GM12865 (cell line): ENCODE measurements around the gene LSM7.
A peak's percentile ranks its signal among the peaks of the same experiment; 100 is the strongest.

Source experiments
- DNase-seq: peaks from one replicate; pipeline ENCODE4 v3.0.0; 2010; ENCODE audit warnings: low read depth
- H3K4me3 ChIP-seq: 2 replicates; pipeline ENCODE4 v1.5.1; 2011; ENCODE audit warnings: mild to moderate bottlenecking, low read depth, low read length, control low read depth
- CTCF ChIP-seq: IDR thresholded peaks from 2 replicates; pipeline ENCODE4 v1.5.1; 2011; ENCODE audit warnings: low read length, control low read depth, low read depth, inconsistent platforms; ENCODE audit not compliant: insufficient read depth; ENCODE audit errors: missing control alignments

Gene LSM7

DNA sequence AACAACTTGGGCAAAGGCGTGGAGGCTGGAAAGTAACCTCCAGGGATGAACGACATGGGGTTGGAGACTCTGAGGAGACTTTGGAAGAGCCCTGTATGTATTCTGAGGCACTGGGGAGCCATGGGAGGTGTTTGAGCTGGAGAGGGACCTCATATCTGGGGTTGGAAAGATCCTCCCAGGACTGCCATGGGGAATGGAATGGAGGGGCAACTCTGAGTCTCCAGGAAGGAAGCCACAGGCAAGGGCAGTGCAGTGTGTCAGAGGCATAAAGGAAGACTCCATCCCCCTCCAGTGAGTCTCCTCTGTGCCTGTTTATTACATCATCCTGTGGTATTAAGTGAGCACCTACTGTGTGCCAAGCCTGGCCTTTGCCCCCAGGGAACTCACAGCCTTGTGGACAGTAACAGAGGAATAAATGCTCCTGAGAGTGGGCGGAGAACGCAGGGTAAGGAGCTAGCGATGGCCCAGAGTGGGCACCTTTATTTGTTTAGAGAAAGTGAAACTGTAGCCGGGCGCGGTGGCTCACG, 54.1 kb downstream of the LSM7 start:
- H3K4me3 ChIP-seq: no peak overlapping the region; the same call in 1 of the 2 replicates
- no peak for TF ChIP-seq CTCF
- DNase-seq: no peak

GRCh38 chr19:2273356-2274184, 54.8 kb downstream of the LSM7 start:
- H3K4me3 ChIP-seq: peak overlapping the region; percentile 90
- peak; percentile 90 for TF ChIP-seq CTCF
- peak; percentile 97 for DNase-seq
